Measurements from ENCODE around the gene HECTD4. TPM values are rescaled to one million over a fixed set of nuclear protein-coding genes. Genes with fewer than 3 reads are reported as not detected.

Gene HECTD4
- total RNA-seq, 1 experiment from 2014 or later = 65.7 TPM

GRCh38 chr12:112347581-112347982 is 34.6 kb downstream of the HECTD4 start:
- BruUV-seq (replicated peaks) = no TSS peak
- CTCF ChIA-PET = interaction anchor here (0.8 kb wide), 1 partner anchor 15 kb away, joined by 3 read pairs; no protein-coding TSS in a partner anchor
- Mint-ChIP-seq H3K36me3 (ENCODE audit: insufficient read depth, unreplicated experiment) (no peaks in the 10 kb centered on the region), H3K4me1 (ENCODE audit: low read depth, unreplicated experiment) (peaks cover 12% of the 10 kb centered on the region), H3K9me3 (ENCODE audit: low read depth, unreplicated experiment) (no peaks in the 10 kb centered on the region), H3K27ac (ENCODE audit: unreplicated experiment) (no peak overlapping the region), H3K27me3 (ENCODE audit: unreplicated experiment) (no peaks in the 10 kb centered on the region), H3K4me3 (ENCODE audit: low read depth, unreplicated experiment) (no peak overlapping the region)
- intact Hi-C loops (cut with micrococcal nuclease; ENCODE audit: unreplicated experiment) = no loop called here
- no peak for DNase-seq
- TF ChIP-seq, protein P1, sequence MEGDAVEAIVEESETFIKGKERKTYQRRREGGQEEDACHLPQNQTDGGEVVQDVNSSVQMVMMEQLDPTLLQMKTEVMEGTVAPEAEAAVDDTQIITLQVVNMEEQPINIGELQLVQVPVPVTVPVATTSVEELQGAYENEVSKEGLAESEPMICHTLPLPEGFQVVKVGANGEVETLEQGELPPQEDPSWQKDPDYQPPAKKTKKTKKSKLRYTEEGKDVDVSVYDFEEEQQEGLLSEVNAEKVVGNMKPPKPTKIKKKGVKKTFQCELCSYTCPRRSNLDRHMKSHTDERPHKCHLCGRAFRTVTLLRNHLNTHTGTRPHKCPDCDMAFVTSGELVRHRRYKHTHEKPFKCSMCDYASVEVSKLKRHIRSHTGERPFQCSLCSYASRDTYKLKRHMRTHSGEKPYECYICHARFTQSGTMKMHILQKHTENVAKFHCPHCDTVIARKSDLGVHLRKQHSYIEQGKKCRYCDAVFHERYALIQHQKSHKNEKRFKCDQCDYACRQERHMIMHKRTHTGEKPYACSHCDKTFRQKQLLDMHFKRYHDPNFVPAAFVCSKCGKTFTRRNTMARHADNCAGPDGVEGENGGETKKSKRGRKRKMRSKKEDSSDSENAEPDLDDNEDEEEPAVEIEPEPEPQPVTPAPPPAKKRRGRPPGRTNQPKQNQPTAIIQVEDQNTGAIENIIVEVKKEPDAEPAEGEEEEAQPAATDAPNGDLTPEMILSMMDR (IDR thresholded peaks at IDR 0.05; ENCODE audit: unreplicated experiment) = no peak

DNA sequence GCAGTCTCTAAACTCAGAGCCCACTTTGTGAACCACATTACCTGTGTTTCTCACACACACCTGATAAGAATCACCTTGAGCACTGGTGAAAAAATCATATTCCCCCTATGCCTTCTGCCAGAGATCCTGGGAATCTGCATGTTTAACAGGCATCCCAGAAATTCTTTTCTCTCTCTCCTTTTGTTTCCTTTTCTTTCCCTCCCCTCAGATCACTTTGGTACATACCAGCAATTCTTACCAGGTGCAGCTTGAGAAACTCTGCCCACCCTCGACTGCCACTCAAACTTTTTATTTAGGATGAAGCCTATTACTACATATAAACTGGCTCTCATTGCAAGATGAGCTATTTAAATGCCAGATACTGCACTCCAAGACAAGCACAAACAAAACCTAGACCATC is 36.0 kb downstream of the HECTD4 start:
- no peaks in the 10 kb centered on the region for H3K36me3 Mint-ChIP-seq (ENCODE audit: insufficient read depth, unreplicated experiment)
- H3K4me1 Mint-ChIP-seq (ENCODE audit: low read depth, unreplicated experiment) = peaks cover 23% of the 10 kb centered on the region
- intact Hi-C loops (cut with micrococcal nuclease; ENCODE audit: unreplicated experiment) = no loop called here
- CTCF ChIA-PET = no interaction called here
- H3K4me3 Mint-ChIP-seq (ENCODE audit: low read depth, unreplicated experiment) = no peak overlapping the region
- DNase-seq = no peak
- H3K27ac Mint-ChIP-seq (ENCODE audit: unreplicated experiment) = no peak overlapping the region
- TF ChIP-seq, protein P1 (IDR thresholded peaks at IDR 0.05; ENCODE audit: unreplicated experiment) = no peak
- no peaks in the 10 kb centered on the region for H3K9me3 Mint-ChIP-seq (ENCODE audit: low read depth, unreplicated experiment)
- BruUV-seq (replicated peaks) = no TSS peak
- no peaks in the 10 kb centered on the region for H3K27me3 Mint-ChIP-seq (ENCODE audit: unreplicated experiment)

GRCh38 chr12:112344220-112344619 is 38.0 kb downstream of the HECTD4 start:
- intact Hi-C loops (cut with micrococcal nuclease; ENCODE audit: unreplicated experiment) = no loop called here
- TF ChIP-seq, protein P1 (IDR thresholded peaks at IDR 0.05; ENCODE audit: unreplicated experiment) = no peak
- no peak overlapping the region for H3K4me3 Mint-ChIP-seq (ENCODE audit: low read depth, unreplicated experiment)
- H3K9me3 Mint-ChIP-seq (ENCODE audit: low read depth, unreplicated experiment) = no peaks in the 10 kb centered on the region
- no peak overlapping the region for H3K27ac Mint-ChIP-seq (ENCODE audit: unreplicated experiment)
- CTCF ChIA-PET = interaction anchor here (0.7 kb wide), 1 partner anchor 9 kb away, joined by 3 read pairs; no protein-coding TSS in a partner anchor
- peaks cover 26% of the 10 kb centered on the region for H3K4me1 Mint-ChIP-seq (ENCODE audit: low read depth, unreplicated experiment)
- H3K27me3 Mint-ChIP-seq (ENCODE audit: unreplicated experiment) = no peaks in the 10 kb centered on the region
- BruUV-seq (replicated peaks) = no TSS peak
- no peaks in the 10 kb centered on the region for H3K36me3 Mint-ChIP-seq (ENCODE audit: insufficient read depth, unreplicated experiment)
- no peak for DNase-seq

DNA sequence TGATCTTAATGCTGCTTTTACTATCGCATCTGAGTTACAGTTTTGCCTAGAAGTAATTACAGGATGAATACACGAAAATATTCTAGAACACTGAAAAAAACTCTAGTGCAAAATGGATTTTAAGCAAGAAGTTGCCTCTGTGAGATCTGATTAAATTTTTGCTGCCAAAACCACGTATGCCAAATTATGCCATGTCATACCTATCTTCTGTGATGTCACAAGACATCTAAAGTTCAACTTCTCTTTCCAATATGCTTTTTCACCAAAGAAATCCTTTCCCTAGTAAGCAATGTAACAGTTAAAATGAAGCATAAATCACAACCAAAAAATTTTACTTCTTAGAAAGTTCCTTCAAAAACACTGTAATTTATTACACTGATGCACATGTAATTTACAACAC is 39.6 kb downstream of the HECTD4 start:
- Mint-ChIP-seq H3K27me3 (ENCODE audit: unreplicated experiment) (no peaks in the 10 kb centered on the region), H3K4me1 (ENCODE audit: low read depth, unreplicated experiment) (peaks cover 26% of the 10 kb centered on the region), H3K36me3 (ENCODE audit: insufficient read depth, unreplicated experiment) (no peaks in the 10 kb centered on the region), H3K27ac (ENCODE audit: unreplicated experiment) (no peak overlapping the region), H3K9me3 (ENCODE audit: low read depth, unreplicated experiment) (no peaks in the 10 kb centered on the region), H3K4me3 (ENCODE audit: low read depth, unreplicated experiment) (no peak overlapping the region)
- TF ChIP-seq, protein P1 (IDR thresholded peaks at IDR 0.05; ENCODE audit: unreplicated experiment) = no peak
- no TSS peak for BruUV-seq (replicated peaks)
- CTCF ChIA-PET = no interaction called here
- no peak for DNase-seq
- intact Hi-C loops (cut with micrococcal nuclease; ENCODE audit: unreplicated experiment) = no loop called here

Data from Calu3 (cell line).